Fibroblast of skin of back (primary cell): ENCODE data around the gene MARCHF6.
"Not testable (repeated sequence)": the region's sequence is repeated elsewhere in the genome, so short reads cannot be mapped to it uniquely, and the experiment has no call there.

Experiments
- DNase-seq: peaks from one replicate; pipeline ENCODE4 v3.0.0-alpha.2; 2013

MARCHF6 gene

GRCh38 chr5:10323588-10324488 lies 29.7 kb upstream of the MARCHF6 start:
- DNase-seq, result no peak

- DNase-seq, result no peak
Measured at GRCh38 chr5:10324518-10325370, 28.8 kb upstream of the MARCHF6 start.

GRCh38 chr5:10328323-10328722 lies 25.2 kb upstream of the MARCHF6 start:
- no peak for DNase-seq

GRCh38 chr5:10329446-10329819 lies 24.1 kb upstream of the MARCHF6 start:
- DNase-seq, result no peak

- DNase-seq, result peak; percentile 62
Measured at GRCh38 chr5:10329820-10330481, 23.5 kb upstream of the MARCHF6 start.

- DNase-seq, result no peak
Measured at GRCh38 chr5:10330511-10331230, 22.8 kb upstream of the MARCHF6 start.

GRCh38 chr5:10331341-10331796 lies 22.1 kb upstream of the MARCHF6 start:
- peak; percentile 77 for DNase-seq

- no peak for DNase-seq
Measured at GRCh38 chr5:10332301-10332700, 21.2 kb upstream of the MARCHF6 start.

GRCh38 chr5:10333154-10334006 lies 20.1 kb upstream of the MARCHF6 start:
- peak; percentile 32 for DNase-seq

GRCh38 chr5:10334831-10335230 lies 18.7 kb upstream of the MARCHF6 start:
- DNase-seq, result no peak

GRCh38 chr5:10335711-10336470 lies 17.6 kb upstream of the MARCHF6 start:
- no peak for DNase-seq

GRCh38 chr5:10337107-10337506 lies 16.4 kb upstream of the MARCHF6 start:
- no peak for DNase-seq

GRCh38 chr5:10337986-10338385 lies 15.5 kb upstream of the MARCHF6 start:
- no peak for DNase-seq

GRCh38 chr5:10338686-10339057 lies 14.8 kb upstream of the MARCHF6 start:
- no peak for DNase-seq

- no peak for DNase-seq
Measured at GRCh38 chr5:10339058-10339811, 14.3 kb upstream of the MARCHF6 start.

- no peak for DNase-seq
Measured at GRCh38 chr5:10339958-10340357, 13.5 kb upstream of the MARCHF6 start.

- no peak for DNase-seq
Measured at GRCh38 chr5:10343486-10343885, 10.0 kb upstream of the MARCHF6 start.

- not testable (repeated sequence) for DNase-seq
Measured at GRCh38 chr5:10344461-10345106, 8.9 kb upstream of the MARCHF6 start.

GRCh38 chr5:10348258-10348657 lies 5.2 kb upstream of the MARCHF6 start:
- no peak for DNase-seq
